GM12874 (cell line): ENCODE data around the gene SPSB1.

ENCODE experiments used
- CTCF ChIP-seq: IDR thresholded peaks from 2 replicates; pipeline ENCODE4 v1.5.1; 2011; ENCODE audit warnings: low read depth, mild to moderate bottlenecking, control low read depth, low read length, moderate library complexity; ENCODE audit not compliant: insufficient read depth

Gene SPSB1

GRCh38 chr1:9267827-9268581 lies 24.7 kb upstream of the SPSB1 start:
- no peak for TF ChIP-seq CTCF

- TF ChIP-seq CTCF = no peak
Observed at GRCh38 chr1:9269078-9269501, 23.6 kb upstream of the SPSB1 start.

GRCh38 chr1:9269721-9270120 lies 23.0 kb upstream of the SPSB1 start:
- TF ChIP-seq CTCF = no peak

GRCh38 chr1:9270290-9270883 lies 22.3 kb upstream of the SPSB1 start:
- no peak for TF ChIP-seq CTCF

- no peak for TF ChIP-seq CTCF
Observed at GRCh38 chr1:9271283-9271682, 21.4 kb upstream of the SPSB1 start.

- no peak for TF ChIP-seq CTCF
Observed at GRCh38 chr1:9271861-9272595, 20.7 kb upstream of the SPSB1 start.

- no peak for TF ChIP-seq CTCF
Observed at GRCh38 chr1:9273177-9273576, 19.5 kb upstream of the SPSB1 start.
